HG03135 (cell line): ENCODE measurements around the gene PDE4D.
"Not testable (repeated sequence)": the region's sequence is repeated elsewhere in the genome, so short reads cannot be mapped to it uniquely, and the experiment has no call there.

Experiments used
- ATAC-seq: cut with Tn5 transposase; IDR thresholded peaks from one replicate; pipeline ENCODE4 v1.9.1; 2021; ENCODE audit warnings: mild to moderate bottlenecking, moderate library complexity; ENCODE audit not compliant: unreplicated experiment

Gene PDE4D

DNA sequence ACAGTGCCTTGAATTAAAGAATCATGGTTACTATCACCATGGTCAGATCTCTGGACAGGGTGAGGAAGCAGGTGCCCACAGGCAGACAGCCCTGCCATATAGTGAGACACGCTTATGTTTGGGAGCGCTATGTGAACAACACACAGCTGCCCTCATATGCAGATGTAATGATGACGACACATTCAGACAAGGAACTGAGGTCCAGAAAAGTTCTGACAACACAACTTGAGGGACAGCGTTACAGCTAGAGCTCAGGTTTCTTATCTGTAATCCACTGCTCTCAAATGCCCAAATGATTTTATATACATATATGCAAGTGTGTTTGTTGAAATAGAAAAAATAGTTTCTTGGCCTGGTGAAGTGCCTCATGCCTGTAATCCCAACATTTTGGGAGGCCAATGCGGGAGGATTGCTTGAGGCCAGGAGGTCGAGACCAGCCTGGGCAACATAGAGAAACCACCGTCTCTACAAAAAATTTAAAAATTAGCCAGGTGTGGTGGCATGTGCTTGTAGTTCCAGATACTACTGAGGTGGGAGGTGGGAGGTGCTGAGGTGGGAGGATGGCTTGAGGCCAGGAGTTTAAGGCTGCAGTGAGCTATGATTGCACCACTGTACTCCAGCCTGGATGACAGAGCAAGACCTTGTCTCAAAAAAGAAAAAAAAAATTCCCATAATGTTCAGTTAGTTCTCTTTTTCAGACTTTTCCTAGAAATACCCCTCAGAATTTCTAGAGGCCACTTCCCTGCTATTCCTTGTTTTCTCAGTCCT lies 887.4 kb downstream of the PDE4D start:
- no peak for ATAC-seq

GRCh38 chr5:59003641-59004040 lies 889.9 kb downstream of the PDE4D start:
- no peak for ATAC-seq

- no peak for ATAC-seq
These were observed 890.4 kb downstream of the PDE4D start for GRCh38 chr5:59003124-59003523.

- ATAC-seq: no peak
These were observed 891.2 kb downstream of the PDE4D start for GRCh38 chr5:59002162-59002825.

GRCh38 chr5:59001716-59002115 lies 891.8 kb downstream of the PDE4D start:
- ATAC-seq: no peak

GRCh38 chr5:59001154-59001553 lies 892.4 kb downstream of the PDE4D start:
- no peak for ATAC-seq

GRCh38 chr5:59000211-59000610 lies 893.3 kb downstream of the PDE4D start:
- ATAC-seq: no peak

- ATAC-seq: no peak
These were observed 893.7 kb downstream of the PDE4D start for GRCh38 chr5:58999804-59000203.

- ATAC-seq: no peak
These were observed 895.0 kb downstream of the PDE4D start for GRCh38 chr5:58998544-58998943.

DNA sequence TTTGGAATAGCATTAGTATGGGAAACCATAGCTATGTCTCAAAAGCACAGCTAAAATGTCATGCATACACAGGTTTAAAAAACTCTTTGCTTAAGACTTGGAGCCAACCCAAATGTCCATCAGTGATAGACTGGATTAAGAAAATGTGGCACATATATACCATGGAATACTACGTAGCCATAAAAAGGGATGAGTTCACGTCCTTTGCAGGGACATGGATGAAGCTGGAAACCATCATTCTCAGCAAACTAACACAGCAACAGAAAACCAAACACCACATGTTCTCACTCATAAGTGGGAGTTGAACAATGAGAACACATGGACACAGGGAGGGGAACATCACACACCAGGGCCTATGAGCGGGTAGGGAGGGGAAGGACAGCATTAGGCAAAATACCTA lies 897.7 kb downstream of the PDE4D start:
- not testable (repeated sequence) for ATAC-seq

DNA sequence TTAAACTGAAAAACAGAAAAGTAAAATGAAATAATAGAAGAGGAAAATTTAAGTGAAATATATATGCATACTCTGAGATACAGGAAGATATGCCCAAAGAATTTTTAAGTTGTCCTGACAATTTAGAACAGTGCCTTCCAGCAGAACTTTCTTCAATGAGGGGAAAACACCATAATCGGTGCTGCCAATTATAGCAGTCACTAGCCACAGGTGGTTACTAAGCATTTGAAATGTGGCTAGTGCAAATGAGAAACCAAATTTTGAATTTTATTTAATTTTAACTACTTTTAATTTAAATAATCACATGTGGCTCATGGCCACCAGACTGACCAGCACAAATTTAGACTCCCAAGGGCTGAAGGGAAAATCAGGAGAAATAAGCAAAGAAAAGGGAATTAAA lies 900.1 kb downstream of the PDE4D start:
- ATAC-seq: no peak

DNA sequence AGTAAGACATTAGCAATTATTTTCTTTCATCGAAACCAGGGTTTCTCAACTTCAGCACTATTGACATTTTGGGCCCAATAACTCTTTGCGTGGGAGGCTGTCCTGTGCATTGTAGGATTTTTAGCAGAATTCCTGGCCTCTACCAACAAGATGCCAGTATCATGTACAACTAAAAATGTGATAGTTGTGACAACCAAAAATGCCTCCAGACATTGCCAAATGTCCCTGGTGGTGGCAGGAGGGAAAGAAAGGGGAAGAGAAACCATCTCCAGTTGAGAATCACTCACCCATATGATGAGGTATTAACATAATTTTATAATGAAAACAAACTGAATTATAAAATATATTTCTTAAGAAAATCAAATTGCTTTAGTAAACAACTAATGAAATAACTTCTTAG lies 904.6 kb downstream of the PDE4D start:
- no peak for ATAC-seq

DNA sequence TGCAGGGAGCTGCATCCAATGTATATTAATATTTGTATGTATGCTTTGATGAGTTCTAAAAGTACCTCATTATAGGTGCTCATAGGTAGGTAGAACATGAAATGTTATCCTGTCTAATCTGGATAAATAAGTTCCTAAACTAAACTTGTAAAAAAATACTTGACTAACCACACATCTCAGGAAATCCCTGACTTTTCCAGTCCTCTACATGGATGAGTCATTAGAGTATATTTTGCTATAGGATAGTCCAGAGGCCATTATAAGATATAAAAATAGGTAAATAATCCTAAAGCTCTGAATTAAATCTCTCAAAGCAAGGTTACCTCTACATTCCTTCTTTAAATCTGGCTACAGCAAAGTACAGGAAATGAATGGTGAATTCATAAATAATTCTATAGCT lies 906.3 kb downstream of the PDE4D start:
- no peak for ATAC-seq

DNA sequence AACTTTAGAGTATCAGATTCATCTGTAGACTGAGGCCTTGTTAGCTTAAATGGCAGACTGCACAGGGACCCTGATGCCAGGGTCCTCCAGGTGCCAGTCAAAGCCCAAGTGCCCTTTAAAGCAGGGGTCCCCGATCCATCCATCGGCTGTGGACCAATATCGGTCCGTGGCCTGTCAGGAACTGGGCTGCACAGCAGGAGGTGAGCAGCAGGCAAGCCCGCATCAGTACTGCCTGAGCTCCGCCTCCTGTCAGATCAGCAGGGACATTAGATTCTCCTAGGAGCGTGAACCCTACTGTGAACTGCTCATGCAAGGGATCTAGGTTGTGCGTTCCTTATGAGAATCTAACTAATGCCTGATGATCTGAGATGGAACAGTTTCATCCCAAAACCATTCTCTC lies 907.2 kb downstream of the PDE4D start:
- no peak for ATAC-seq

DNA sequence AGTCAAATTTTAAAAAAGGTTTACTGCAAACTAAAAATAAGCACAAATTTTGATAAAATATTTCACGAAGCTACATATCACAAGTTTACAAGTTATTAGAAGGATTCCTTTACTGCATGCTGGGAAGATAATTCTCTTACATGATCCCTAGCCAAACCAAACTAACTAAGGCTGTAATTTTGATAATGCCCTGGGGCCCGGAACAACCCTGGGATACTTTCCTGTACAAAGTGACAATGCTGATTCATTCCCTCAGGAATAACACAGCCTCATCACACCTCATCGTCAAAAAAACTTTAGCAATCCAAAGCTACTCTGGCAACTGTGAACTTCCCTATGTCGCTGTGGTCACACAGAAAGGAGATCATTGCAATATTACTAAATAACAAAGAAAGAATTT lies 907.8 kb downstream of the PDE4D start:
- ATAC-seq: no peak

DNA sequence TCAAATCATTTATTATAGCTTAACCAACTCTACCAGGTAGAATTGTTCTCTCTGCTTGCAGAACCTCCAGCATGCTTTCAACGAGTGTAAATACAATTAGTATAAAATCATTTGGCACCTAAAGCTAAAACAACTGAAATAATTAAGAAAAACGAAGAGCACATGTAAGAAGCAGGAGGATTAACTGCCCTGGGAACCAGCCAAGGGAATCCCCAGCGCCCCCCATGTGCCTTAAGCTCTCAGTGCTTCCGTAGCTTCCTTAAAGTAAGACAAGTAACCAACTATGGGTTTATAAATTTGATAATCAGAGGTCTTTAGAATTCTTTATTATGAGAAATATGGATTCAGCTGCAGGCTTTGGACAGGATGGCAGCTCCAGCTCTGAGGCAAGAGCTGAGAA lies 908.2 kb downstream of the PDE4D start:
- ATAC-seq: no peak

DNA sequence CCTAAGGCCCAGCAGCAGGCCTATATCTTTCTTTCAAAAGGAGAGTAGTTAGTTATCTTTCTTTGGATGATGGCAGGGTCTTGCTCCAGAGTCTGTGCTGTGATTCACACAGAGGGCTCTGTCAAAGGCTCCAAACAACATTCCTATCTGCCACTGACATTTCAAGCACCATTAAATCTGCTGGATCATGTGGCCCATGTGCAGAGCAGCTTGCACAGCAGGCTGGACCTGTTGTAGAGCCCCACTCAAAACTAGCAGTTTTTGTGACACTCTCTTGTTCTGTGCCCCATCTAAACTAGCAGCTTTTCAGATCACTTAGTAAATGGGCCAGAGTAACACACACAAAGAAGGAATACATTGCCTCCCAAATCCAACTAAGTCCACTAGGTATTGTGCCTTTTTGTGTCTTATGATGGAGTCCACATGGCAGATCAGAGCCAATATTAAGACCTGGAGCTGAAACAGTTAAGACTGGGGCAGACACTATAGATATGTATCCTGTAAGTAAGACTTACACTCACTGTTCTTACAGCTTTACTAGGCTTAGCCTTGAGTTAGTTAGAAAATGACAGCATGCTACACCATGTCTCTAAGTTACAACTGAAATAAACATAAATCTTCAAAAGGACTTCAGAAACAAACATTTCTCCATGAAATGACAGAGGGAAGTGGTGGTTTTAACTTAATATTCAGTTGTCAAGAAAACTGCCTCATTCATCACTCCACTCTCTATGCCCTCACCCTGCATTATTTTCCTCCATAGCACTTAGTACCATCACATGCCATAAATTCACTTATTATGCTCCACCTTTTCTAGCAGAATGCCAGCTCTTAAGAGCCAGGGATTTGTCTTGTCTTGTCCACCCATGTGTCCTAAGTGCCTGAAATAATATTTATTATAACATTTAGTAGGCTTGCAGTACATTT lies 909.7 kb downstream of the PDE4D start:
- ATAC-seq: no peak

GRCh38 chr5:58980890-58981289 lies 912.6 kb downstream of the PDE4D start:
- no peak for ATAC-seq

- ATAC-seq: no peak
These were observed 914.4 kb downstream of the PDE4D start for GRCh38 chr5:58979090-58979489.

GRCh38 chr5:58974601-58975000 lies 918.9 kb downstream of the PDE4D start:
- no peak for ATAC-seq

DNA sequence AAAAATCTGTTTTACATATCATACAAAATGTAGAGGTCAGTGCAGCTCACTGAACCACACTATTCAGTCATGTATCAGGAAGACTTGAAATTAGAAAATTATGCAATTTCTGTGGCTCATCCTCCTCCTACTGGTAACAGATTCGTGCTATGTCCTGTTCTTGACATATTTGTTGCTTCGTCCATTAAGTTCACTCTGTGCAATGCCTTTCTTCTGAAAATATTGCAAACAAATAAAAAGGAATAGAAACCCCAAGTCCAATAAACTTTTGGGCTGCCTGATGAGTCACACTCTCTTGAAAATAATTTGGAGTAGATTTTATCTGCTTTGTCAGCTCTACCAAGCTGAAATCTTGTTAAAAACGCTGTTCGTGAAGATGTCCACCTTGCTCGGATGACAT lies 919.4 kb downstream of the PDE4D start:
- ATAC-seq: no peak

DNA sequence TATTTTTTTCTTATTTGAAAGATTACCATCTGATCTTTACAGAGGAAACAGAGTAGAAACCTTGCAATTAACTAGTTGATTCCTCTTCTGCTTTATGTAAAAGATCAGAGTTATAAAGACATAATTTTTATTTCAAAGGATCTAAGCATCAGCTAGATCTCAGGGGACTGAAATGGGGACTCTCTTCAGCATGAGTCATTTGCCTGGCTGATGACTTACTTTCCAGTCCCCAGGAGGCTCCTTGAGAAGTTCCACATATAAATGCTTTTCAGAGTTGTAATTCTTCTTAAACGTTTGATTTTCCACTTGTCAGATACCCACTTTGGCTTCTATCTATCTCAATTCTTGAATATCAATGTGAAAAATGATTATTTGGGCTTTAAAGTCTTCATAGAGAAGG lies 921.2 kb downstream of the PDE4D start:
- ATAC-seq: no peak
